Endodermal cell (in vitro differentiated cells): ENCODE measurements around the gene USP49. TPM values are rescaled to one million over a fixed set of nuclear protein-coding genes. Genes with fewer than 3 reads are reported as not detected.

ENCODE experiments used
- DNase-seq: peaks from one replicate; pipeline ENCODE4 v3.0.0-alpha.2; 2017
- H3K27ac ChIP-seq: 2 replicates; pipeline ENCODE4 v1.5.1; 2013; ENCODE audit warnings: mild to moderate bottlenecking, low read depth, low read length, moderate library complexity
- H3K27me3 ChIP-seq: 2 replicates; pipeline ENCODE4 v1.6.1; 2013; ENCODE audit warnings: mild to moderate bottlenecking, low read length, moderate library complexity; ENCODE audit not compliant: insufficient read depth, control insufficient read depth, poor library complexity, severe bottlenecking
- H3K36me3 ChIP-seq: 2 replicates; pipeline ENCODE4 v1.7.0; 2013; ENCODE audit warnings: mild to moderate bottlenecking, low read length, moderate library complexity; ENCODE audit not compliant: control insufficient read depth, insufficient read depth
- H3K4me1 ChIP-seq: one replicate; pipeline ENCODE4 v1.7.0; 2013; ENCODE audit warnings: low read length; ENCODE audit not compliant: control insufficient read depth, insufficient read depth
- H3K4me3 ChIP-seq: 2 replicates; pipeline ENCODE4 v1.5.1; 2013; ENCODE audit warnings: mild to moderate bottlenecking, low read length, moderate library complexity
- H3K9ac ChIP-seq: 2 replicates; pipeline ENCODE4 v1.6.1; 2013; ENCODE audit warnings: mild to moderate bottlenecking, low read length, moderate library complexity; ENCODE audit not compliant: poor library complexity, severe bottlenecking; ENCODE audit errors: extremely low read depth
- H3K9me3 ChIP-seq: 2 replicates; pipeline ENCODE4 v1.6.1; 2013; ENCODE audit warnings: mild to moderate bottlenecking, low read length, moderate library complexity; ENCODE audit not compliant: control insufficient read depth
- H3K27ac Mint-ChIP-seq: 2 replicates; pipeline ENCODE4 v1.8.0; 2020; ENCODE audit warnings: mixed read lengths
- H3K27me3 Mint-ChIP-seq: 2 replicates; pipeline ENCODE4 v1.8.0; 2021; ENCODE audit warnings: mild to moderate bottlenecking, mixed read lengths; ENCODE audit not compliant: insufficient read depth
- H3K36me3 Mint-ChIP-seq: 2 replicates; pipeline ENCODE4 v1.8.0; 2020; ENCODE audit warnings: low read depth, mixed read lengths
- H3K4me1 Mint-ChIP-seq: 2 replicates; pipeline ENCODE4 v1.8.0; 2020; ENCODE audit warnings: mixed read lengths
- H3K4me3 Mint-ChIP-seq: 2 replicates; pipeline ENCODE4 v1.8.0; 2020; ENCODE audit warnings: mild to moderate bottlenecking, moderate library complexity, mixed read lengths
- H3K9me3 Mint-ChIP-seq: 2 replicates; pipeline ENCODE4 v1.8.0; 2020; ENCODE audit warnings: mild to moderate bottlenecking, mixed read lengths
- CTCF ChIP-seq: fragments of 200-600 bp; sonication (generic); conservative IDR thresholded peaks from 2 replicates; pipeline ENCODE4 v1.5.0; 2021; ENCODE audit warnings: antibody characterized with exemption, mild to moderate bottlenecking
- WGBS, 2 experiments: methylation state at CpG; one replicate each; pipeline versions ENCODE4 v1.1.5 to v1.1.7; 2013; ENCODE audit warnings: missing lambda C conversion rate in 2 of 2, mixed read lengths in 1 of 2; ENCODE audit not compliant: insufficient coverage in 1 of 2, insufficient read length in 1 of 2; 5-methylcytosine and 5-hydroxymethylcytosine counted together
- total RNA-seq, 2 donors: library from RNA; stranded (reverse); fragmentation: NEBNext Ultra II Directional in 1 of 2; extraction: Animal tissue kit (Norgen Biotek cat#: 25700) in 1 of 2; gene quantifications; 2 replicates in 1 of 2; 3 replicates in 1 of 2; pipeline ENCODE4 v1.2.1, GENCODE V29; 2021

Gene USP49
- total RNA-seq, 2 donors from 2014 or later, result 14.0 to 18.9 TPM

GRCh38 chr6:41824571-41825569 lies 70.3 kb downstream of the USP49 start:
- H3K36me3 ChIP-seq, result no peaks in the 10 kb centered on the region
- H3K27ac Mint-ChIP-seq, result no peak overlapping the region
- no peaks in the 10 kb centered on the region for H3K9me3 ChIP-seq
- no peak for DNase-seq
- H3K4me3 Mint-ChIP-seq, result no peak overlapping the region
- no peak overlapping the region for H3K9ac ChIP-seq
- H3K36me3 Mint-ChIP-seq, result no peaks in the 10 kb centered on the region
- H3K4me3 ChIP-seq, result no peak overlapping the region
- H3K4me1 ChIP-seq, result no peaks in the 10 kb centered on the region
- TF ChIP-seq CTCF, result no peak
- no peaks in the 10 kb centered on the region for H3K27me3 Mint-ChIP-seq
- no peaks in the 10 kb centered on the region for H3K27me3 ChIP-seq
- H3K27ac ChIP-seq, result no peak overlapping the region
- H3K4me1 Mint-ChIP-seq, result no peaks in the 10 kb centered on the region
- WGBS, 2 experiments, result 88 to 93% methylated on average over 5 to 12 of the region's 13 CpGs
- H3K9me3 Mint-ChIP-seq, result no peaks in the 10 kb centered on the region

- Histone ChIP-seq H3K9me3 (no peaks in the 10 kb centered on the region), H3K4me1 (no peaks in the 10 kb centered on the region), H3K36me3 (no peaks in the 10 kb centered on the region), H3K27ac (no peak overlapping the region), H3K9ac (no peak overlapping the region), H3K27me3 (no peaks in the 10 kb centered on the region), H3K4me3 (no peak overlapping the region)
- no peaks in the 10 kb centered on the region for H3K36me3 Mint-ChIP-seq
- WGBS, 2 experiments, result 89 to 97% methylated on average over 1 of the region's 1 CpG
- H3K27me3 Mint-ChIP-seq, result no peaks in the 10 kb centered on the region
- TF ChIP-seq CTCF, result no peak
- no peak overlapping the region for H3K27ac Mint-ChIP-seq
- DNase-seq, result no peak
- H3K4me3 Mint-ChIP-seq, result no peak overlapping the region
- no peaks in the 10 kb centered on the region for H3K9me3 Mint-ChIP-seq
- H3K4me1 Mint-ChIP-seq, result peaks cover 4% of the 10 kb centered on the region
These were observed 72.0 kb downstream of the USP49 start for GRCh38 chr6:41823178-41823577.

DNA sequence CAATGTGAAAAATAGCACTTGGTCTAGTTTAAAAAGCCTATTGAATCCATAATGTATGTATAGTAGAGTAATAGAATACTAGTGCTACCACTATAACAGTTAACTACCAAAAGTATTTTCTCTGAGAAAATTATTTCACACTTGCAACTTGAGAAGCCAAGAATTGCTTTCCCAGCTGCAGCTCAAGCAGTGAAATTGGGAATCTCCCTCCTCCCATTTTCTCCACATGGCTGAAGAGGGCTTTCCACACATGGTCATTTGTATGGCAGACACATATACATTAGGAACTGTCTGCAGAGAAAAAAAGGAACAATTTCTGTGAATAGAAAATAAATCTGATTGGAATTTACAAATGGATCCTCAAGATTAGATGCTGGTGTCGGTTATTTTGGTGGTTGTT lies 73.2 kb downstream of the USP49 start:
- Histone ChIP-seq H3K27me3 (no peaks in the 10 kb centered on the region), H3K9ac (no peak overlapping the region), H3K4me3 (no peak overlapping the region), H3K9me3 (no peaks in the 10 kb centered on the region), H3K27ac (no peak overlapping the region), H3K36me3 (no peaks in the 10 kb centered on the region), H3K4me1 (no peaks in the 10 kb centered on the region)
- no peaks in the 10 kb centered on the region for H3K9me3 Mint-ChIP-seq
- WGBS, 2 experiments, result 91 to 100% methylated on average over 1 of the region's 1 CpG
- DNase-seq, result no peak
- no peaks in the 10 kb centered on the region for H3K36me3 Mint-ChIP-seq
- no peak overlapping the region for H3K4me3 Mint-ChIP-seq
- no peaks in the 10 kb centered on the region for H3K27me3 Mint-ChIP-seq
- no peak overlapping the region for H3K27ac Mint-ChIP-seq
- no peak for TF ChIP-seq CTCF
- H3K4me1 Mint-ChIP-seq, result peaks cover 5% of the 10 kb centered on the region
